Neural progenitor cell (in vitro differentiated cells): ENCODE measurements around the gene MYOT. TPM values are rescaled to one million over a fixed set of nuclear protein-coding genes. Genes with fewer than 3 reads are reported as not detected.
A peak's percentile ranks its signal among the peaks of the same experiment; 100 is the strongest.

Experiments used
- DNase-seq: peaks from one replicate; pipeline ENCODE4 v3.0.0-alpha.2; 2016; ENCODE audit warnings: low spot score
- H2AFZ ChIP-seq: fragments of 200-600 bp; sonication (generic); replicated peaks from 2 replicates; pipeline ENCODE4 v1.6.1; 2016; ENCODE audit warnings: antibody characterized with exemption
- H3F3A ChIP-seq: fragments of 200-600 bp; sonication (generic); 2 replicates; pipeline ENCODE4 v1.6.1; 2016; ENCODE audit warnings: antibody characterized with exemption, low read depth
- H3K27ac ChIP-seq: fragments of 200-600 bp; sonication (generic); 2 replicates; pipeline ENCODE4 v1.5.1; 2016; ENCODE audit warnings: mild to moderate bottlenecking
- H3K27me3 ChIP-seq: fragments of 200-600 bp; sonication (generic); 2 replicates; pipeline ENCODE4 v1.6.1; 2016; ENCODE audit warnings: mild to moderate bottlenecking, moderate library complexity
- H3K36me3 ChIP-seq: fragments of 200-600 bp; sonication (generic); 2 replicates; pipeline ENCODE4 v1.5.1; 2016
- H3K4me1 ChIP-seq: fragments of 200-600 bp; sonication (generic); 2 replicates; pipeline ENCODE4 v1.6.1; 2016; ENCODE audit warnings: mixed run types
- H3K4me2 ChIP-seq: fragments of 200-600 bp; sonication (generic); 2 replicates; pipeline ENCODE4 v1.6.1; 2016
- H3K4me3 ChIP-seq: fragments of 200-600 bp; sonication (generic); 2 replicates; pipeline ENCODE4 v1.5.1; 2016
- H3K79me2 ChIP-seq: fragments of 200-600 bp; sonication (generic); 2 replicates; pipeline ENCODE4 v1.6.1; 2016; ENCODE audit warnings: low read depth
- H3K9ac ChIP-seq: fragments of 200-600 bp; sonication (generic); 2 replicates; pipeline ENCODE4 v1.6.1; 2016
- H3K9me3 ChIP-seq: fragments of 200-600 bp; sonication (generic); 2 replicates; pipeline ENCODE4 v1.5.1; 2016; ENCODE audit warnings: low read depth
- H4K20me1 ChIP-seq: fragments of 200-600 bp; sonication (generic); 2 replicates; pipeline ENCODE4 v1.6.1; 2016; ENCODE audit warnings: low read depth
- H3K27ac Mint-ChIP-seq: 3 replicates; pipeline ENCODE4 v1.8.0; 2021; ENCODE audit warnings: mixed read lengths
- H3K27me3 Mint-ChIP-seq: 2 replicates; pipeline ENCODE4 v1.8.0; 2022; ENCODE audit warnings: low read depth, mild to moderate bottlenecking, inconsistent platforms, moderate library complexity, mixed read lengths; ENCODE audit not compliant: insufficient read depth
- H3K36me3 Mint-ChIP-seq: 3 replicates; pipeline ENCODE4 v1.8.0; 2021; ENCODE audit warnings: mixed read lengths
- H3K4me1 Mint-ChIP-seq: 3 replicates; pipeline ENCODE4 v1.8.0; 2021; ENCODE audit warnings: mixed read lengths
- H3K4me3 Mint-ChIP-seq: 3 replicates; pipeline ENCODE4 v1.8.0; 2021; ENCODE audit warnings: mild to moderate bottlenecking, moderate library complexity, mixed read lengths
- H3K9me3 Mint-ChIP-seq: 3 replicates; pipeline ENCODE4 v1.8.0; 2020; ENCODE audit warnings: mixed read lengths
- EZH2 ChIP-seq: fragments of 200-600 bp; sonication (generic); IDR thresholded peaks from 2 replicates; pipeline ENCODE4 v1.6.1; 2017; ENCODE audit warnings: antibody characterized with exemption, mild to moderate bottlenecking, moderate library complexity
- EZH2phosphoT487 ChIP-seq: fragments of 200-600 bp; sonication (generic); IDR thresholded peaks from 2 replicates; pipeline ENCODE4 v1.6.1; 2017; ENCODE audit warnings: antibody characterized with exemption
- total RNA-seq: library from RNA; depleted of rRNA; stranded (reverse); fragments of >200 nt; gene quantifications from 2 replicates; pipeline ENCODE4 v1.2.3, GENCODE V29; 2015; ENCODE audit warnings: low replicate concordance
- TF ChIP-seq, protein P1 (sequence below): fragments of 200-600 bp; sonication (generic); IDR thresholded peaks from 2 replicates; pipeline ENCODE4 v1.5.1; 2017; ENCODE audit warnings: antibody characterized with exemption, mild to moderate bottlenecking

The MYOT gene
- total RNA-seq, 1 donor from 2014 or later: not detected

DNA sequence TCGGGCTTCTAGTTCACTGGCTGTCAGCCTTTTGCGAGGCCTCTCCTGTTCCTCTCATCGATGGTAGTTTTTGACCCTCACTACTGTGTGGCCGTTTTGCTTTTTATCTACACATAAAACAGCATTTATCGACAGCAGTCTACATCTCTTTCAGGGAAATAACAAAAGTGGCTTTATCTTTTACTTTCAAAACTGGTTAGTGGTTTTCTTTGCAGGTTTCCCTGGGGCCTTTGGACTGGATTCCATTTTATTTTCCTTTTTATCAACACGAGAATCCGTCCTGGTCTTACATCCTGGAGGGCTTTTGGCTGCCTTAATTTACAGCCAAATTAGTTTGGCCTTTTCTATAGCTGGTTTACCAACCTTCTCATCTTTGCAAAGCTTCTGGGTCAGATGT is 20.8 kb downstream of the MYOT start:
- Mint-ChIP-seq H3K9me3 (no peaks in the 10 kb centered on the region), H3K27ac (peak overlapping the region; percentile 92), H3K4me1 (peaks cover 19% of the 10 kb centered on the region), H3K4me3 (peak overlapping the region; percentile 34), H3K27me3 (no peaks in the 10 kb centered on the region), H3K36me3 (no peaks in the 10 kb centered on the region)
- Histone ChIP-seq H3K4me3 (peak overlapping the region; percentile 6), H3K27me3 (no peaks in the 10 kb centered on the region), H3K79me2 (no peaks in the 10 kb centered on the region), H4K20me1 (no peaks in the 10 kb centered on the region), H3K4me1 (peaks cover 8% of the 10 kb centered on the region), H3F3A (peaks cover 13% of the 10 kb centered on the region), H3K9me3 (no peaks in the 10 kb centered on the region), H3K36me3 (no peaks in the 10 kb centered on the region), H3K4me2 (peak overlapping the region; percentile 20), H2AFZ (peak overlapping the region; percentile 91), H3K27ac (peak overlapping the region; percentile 51), H3K9ac (no peak overlapping the region)
- peak; percentile 8 for DNase-seq
- TF ChIP-seq EZH2phosphoT487 (no peak), EZH2 (no peak)

DNA sequence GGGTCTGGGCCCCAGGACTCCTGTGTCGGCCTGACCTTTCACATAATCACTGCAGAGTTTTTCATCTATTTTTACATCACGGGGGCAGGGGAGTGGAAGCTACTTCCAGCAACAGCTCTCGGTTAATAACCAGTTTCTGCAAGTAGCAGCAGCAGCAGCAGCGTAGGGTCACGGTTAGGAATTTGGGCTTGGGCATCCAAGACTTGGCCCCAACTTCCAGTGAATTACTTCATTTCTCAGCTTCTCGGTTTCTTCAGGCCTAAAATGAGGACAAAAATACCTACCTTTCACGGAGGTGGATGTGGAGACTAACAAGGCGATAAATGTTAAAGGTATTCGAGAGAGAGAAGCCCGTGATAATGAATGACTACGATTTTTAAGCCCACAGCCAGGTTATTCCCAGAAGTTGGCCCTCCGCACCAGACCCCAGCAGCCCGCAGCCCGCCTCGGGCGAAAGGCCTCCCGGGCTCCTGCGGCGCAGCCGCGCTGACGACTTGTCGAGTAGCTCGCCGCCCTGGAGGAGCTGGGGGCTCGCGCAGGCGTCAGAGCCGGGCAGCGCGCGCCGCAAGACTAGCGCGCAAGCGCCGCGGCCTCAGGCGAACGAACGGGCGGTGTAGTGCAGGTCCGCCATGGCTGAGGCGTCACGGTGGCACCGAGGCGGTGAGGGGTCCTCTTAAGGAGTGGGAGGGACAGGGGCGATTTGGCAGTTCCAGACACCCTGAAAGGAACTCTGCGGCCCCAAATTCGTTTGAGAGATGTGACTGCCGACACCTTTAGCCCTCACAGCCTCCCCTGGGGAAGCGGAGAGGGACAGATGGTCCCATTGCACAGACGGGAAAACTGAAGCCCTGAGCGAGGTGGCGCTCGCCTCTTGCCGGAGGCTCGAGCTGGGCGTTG is 21.5 kb downstream of the MYOT start, which contains the start of gene PKD2L2:
TSS of gene PKD2L2 (plus strand) at position 595 of the 897 bp plus-strand sequence. CDS start at position 630, 35 bp downstream.
- peak within 1 kb of the TSS; percentile 43 for H3K4me2 ChIP-seq
- H2AFZ ChIP-seq: peak within 1 kb of the TSS; percentile 91
- no peaks in the 10 kb centered on the region for H3K9me3 Mint-ChIP-seq

DNA sequence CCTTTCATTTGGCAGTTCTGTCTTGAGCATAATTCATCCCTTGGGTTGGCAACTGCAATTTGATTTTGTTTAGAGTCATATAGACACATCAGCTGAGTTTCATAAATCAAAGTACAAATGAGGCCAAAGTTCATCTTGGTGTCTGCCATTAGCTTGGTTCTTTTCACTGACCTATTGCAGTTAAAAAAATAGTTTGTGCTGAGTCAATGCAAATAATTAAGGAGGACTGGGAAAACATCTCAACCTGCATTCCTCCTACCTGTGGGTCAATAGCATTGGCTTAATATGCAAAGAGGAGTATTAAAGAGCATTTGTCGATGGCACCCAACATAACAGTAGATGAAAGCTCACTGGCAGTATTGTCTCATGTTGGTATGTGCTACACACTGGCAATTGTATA is 23.2 kb downstream of the MYOT start:
- Histone ChIP-seq H3K4me3 (no peak overlapping the region), H3F3A (peaks cover 13% of the 10 kb centered on the region), H3K79me2 (no peaks in the 10 kb centered on the region), H2AFZ (no peak overlapping the region), H3K9ac (no peak overlapping the region), H4K20me1 (no peaks in the 10 kb centered on the region), H3K9me3 (no peaks in the 10 kb centered on the region), H3K4me2 (no peak overlapping the region), H3K27me3 (no peaks in the 10 kb centered on the region), H3K27ac (no peak overlapping the region), H3K36me3 (no peaks in the 10 kb centered on the region), H3K4me1 (peaks cover 8% of the 10 kb centered on the region)
- no peaks in the 10 kb centered on the region for H3K36me3 Mint-ChIP-seq
- H3K9me3 Mint-ChIP-seq: no peaks in the 10 kb centered on the region
- no peak for DNase-seq
- TF ChIP-seq EZH2 (no peak), EZH2phosphoT487 (no peak)
- TF ChIP-seq, protein P1, sequence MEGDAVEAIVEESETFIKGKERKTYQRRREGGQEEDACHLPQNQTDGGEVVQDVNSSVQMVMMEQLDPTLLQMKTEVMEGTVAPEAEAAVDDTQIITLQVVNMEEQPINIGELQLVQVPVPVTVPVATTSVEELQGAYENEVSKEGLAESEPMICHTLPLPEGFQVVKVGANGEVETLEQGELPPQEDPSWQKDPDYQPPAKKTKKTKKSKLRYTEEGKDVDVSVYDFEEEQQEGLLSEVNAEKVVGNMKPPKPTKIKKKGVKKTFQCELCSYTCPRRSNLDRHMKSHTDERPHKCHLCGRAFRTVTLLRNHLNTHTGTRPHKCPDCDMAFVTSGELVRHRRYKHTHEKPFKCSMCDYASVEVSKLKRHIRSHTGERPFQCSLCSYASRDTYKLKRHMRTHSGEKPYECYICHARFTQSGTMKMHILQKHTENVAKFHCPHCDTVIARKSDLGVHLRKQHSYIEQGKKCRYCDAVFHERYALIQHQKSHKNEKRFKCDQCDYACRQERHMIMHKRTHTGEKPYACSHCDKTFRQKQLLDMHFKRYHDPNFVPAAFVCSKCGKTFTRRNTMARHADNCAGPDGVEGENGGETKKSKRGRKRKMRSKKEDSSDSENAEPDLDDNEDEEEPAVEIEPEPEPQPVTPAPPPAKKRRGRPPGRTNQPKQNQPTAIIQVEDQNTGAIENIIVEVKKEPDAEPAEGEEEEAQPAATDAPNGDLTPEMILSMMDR: no peak
- H3K27me3 Mint-ChIP-seq: no peaks in the 10 kb centered on the region
- no peak overlapping the region for H3K4me3 Mint-ChIP-seq
- H3K27ac Mint-ChIP-seq: no peak overlapping the region
- H3K4me1 Mint-ChIP-seq: peaks cover 19% of the 10 kb centered on the region

More for the DNA sequence above, 21.5 kb downstream of the MYOT start, which contains the start of gene PKD2L2:
- H3K27me3 ChIP-seq: no peaks in the 10 kb centered on the region
- H3K9ac ChIP-seq: no peak within 1 kb of the TSS
- Mint-ChIP-seq H3K4me3 (peak within 1 kb of the TSS; percentile 34), H3K36me3 (no peaks in the 10 kb centered on the region), H3K27ac (peak within 1 kb of the TSS; percentile 92), H3K27me3 (no peaks in the 10 kb centered on the region), H3K4me1 (peaks cover 19% of the 10 kb centered on the region)
- no peak for TF ChIP-seq EZH2
- TF ChIP-seq, protein P1: peak; percentile 8
- peak within 1 kb of the TSS; percentile 51 for H3K27ac ChIP-seq
- peaks cover 8% of the 10 kb centered on the region for H3K4me1 ChIP-seq
- H3K4me3 ChIP-seq: peak within 1 kb of the TSS; percentile 6
- no peaks in the 10 kb centered on the region for H4K20me1 ChIP-seq
- no peaks in the 10 kb centered on the region for H3K9me3 ChIP-seq
- H3F3A ChIP-seq: peaks cover 13% of the 10 kb centered on the region
- DNase-seq: peak; percentile 84
- H3K79me2 ChIP-seq: no peaks in the 10 kb centered on the region
- H3K36me3 ChIP-seq: no peaks in the 10 kb centered on the region

DNA sequence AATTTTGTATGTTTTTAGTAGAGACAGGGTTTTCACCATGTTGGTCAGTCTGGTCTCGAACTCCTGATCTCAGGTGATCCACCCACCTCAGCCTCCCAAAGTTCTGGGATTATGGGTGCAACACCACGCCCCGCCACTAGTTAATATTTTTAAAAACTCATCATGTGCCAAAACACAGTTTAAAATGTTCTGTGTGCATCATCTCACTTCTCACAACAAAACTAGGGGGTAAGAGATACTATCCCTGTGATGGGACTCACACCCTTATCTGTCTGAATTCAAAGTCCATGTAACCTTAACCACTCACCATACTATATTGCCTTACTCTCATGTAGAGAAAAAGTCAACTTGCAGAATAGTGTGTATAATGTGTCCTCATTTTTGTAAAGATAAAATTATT is 24.2 kb downstream of the MYOT start:
- Mint-ChIP-seq H3K36me3 (no peaks in the 10 kb centered on the region), H3K4me3 (no peak overlapping the region), H3K9me3 (no peaks in the 10 kb centered on the region), H3K27ac (no peak overlapping the region), H3K27me3 (no peaks in the 10 kb centered on the region), H3K4me1 (peaks cover 16% of the 10 kb centered on the region)
- peaks cover 8% of the 10 kb centered on the region for H3K4me1 ChIP-seq
- H3F3A ChIP-seq: peaks cover 13% of the 10 kb centered on the region
- H3K27ac ChIP-seq: no peak overlapping the region
- H3K36me3 ChIP-seq: no peaks in the 10 kb centered on the region
- H3K4me2 ChIP-seq: no peak overlapping the region
- DNase-seq: no peak
- no peak overlapping the region for H3K4me3 ChIP-seq
- H3K9me3 ChIP-seq: no peaks in the 10 kb centered on the region
- no peaks in the 10 kb centered on the region for H3K27me3 ChIP-seq
- TF ChIP-seq EZH2 (no peak), EZH2phosphoT487 (no peak)
- TF ChIP-seq, protein P1: peak; percentile 28
- H3K79me2 ChIP-seq: no peaks in the 10 kb centered on the region
- H2AFZ ChIP-seq: no peak overlapping the region
- no peak overlapping the region for H3K9ac ChIP-seq
- no peaks in the 10 kb centered on the region for H4K20me1 ChIP-seq
